ENCODE data around the gene SETDB1. TPM values are rescaled to one million over a fixed set of nuclear protein-coding genes. Genes with fewer than 3 reads are reported as not detected.

The SETDB1 gene
- total and polyA plus RNA-seq, 2 of the 13 experiments (the other 11 are each of a cell fraction or from before 2014, with no cell fraction given), result 33.1 to 34.6 TPM

DNA sequence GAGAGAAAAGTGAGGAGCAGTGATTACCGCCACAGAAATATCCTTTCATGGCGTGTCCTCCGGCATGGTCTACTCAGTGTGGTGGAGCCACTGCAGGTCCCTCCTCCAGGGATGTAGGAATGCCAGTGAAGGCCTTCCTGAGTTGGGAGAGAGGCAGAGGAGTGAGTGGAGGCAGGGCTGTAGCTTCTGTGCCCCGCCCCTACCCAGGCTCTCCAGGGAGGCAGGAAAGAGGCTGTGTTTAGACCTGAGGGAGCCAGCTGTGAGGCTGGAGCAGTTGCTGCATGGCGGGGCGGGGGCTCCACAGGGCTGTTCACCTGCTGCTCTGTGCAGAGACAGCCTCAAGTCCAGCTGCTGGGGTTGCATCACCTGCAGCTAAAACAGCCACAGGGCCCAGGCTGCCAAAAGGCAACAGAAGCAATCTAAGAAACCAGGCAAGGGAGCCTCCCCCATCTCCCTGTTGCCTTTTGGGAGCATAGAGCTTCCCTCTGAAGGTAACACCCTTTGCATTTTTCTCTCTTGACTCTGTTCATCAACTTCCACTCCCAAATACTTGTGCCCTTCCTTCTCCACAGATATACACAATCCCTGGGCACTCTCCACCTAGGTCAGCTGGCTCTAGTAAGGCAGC, 55.1 kb downstream of the SETDB1 start (continued):
- no peak for TF ChIP-seq ZNF280D (CRISPR knock-in tag; IDR thresholded peaks at IDR 0.05)
- peak in 1 of 2 experiments; percentile 4; a peak in 1 of 4 replicates for TF ChIP-seq EP300 (IDR thresholded peaks at IDR 0.05; ENCODE audit: low read depth in 2 of 2, low read length in 2 of 2)
- no peak; the same call in 1 of the 2 replicates for TF ChIP-seq EP300 (CRISPR knock-in tag; IDR thresholded peaks at IDR 0.05; ENCODE audit: borderline replicate concordance)
- TF ChIP-seq PRPF4 (IDR thresholded peaks at IDR 0.05; ENCODE audit: low read depth, low read length, poor library complexity, severe bottlenecking), result no peak
- no peak for TF ChIP-seq HOXA5 (CRISPR knock-in tag; IDR thresholded peaks at IDR 0.05)
- no peak for TF ChIP-seq ARNT (IDR thresholded peaks at IDR 0.05)
- TF ChIP-seq, protein P1, sequence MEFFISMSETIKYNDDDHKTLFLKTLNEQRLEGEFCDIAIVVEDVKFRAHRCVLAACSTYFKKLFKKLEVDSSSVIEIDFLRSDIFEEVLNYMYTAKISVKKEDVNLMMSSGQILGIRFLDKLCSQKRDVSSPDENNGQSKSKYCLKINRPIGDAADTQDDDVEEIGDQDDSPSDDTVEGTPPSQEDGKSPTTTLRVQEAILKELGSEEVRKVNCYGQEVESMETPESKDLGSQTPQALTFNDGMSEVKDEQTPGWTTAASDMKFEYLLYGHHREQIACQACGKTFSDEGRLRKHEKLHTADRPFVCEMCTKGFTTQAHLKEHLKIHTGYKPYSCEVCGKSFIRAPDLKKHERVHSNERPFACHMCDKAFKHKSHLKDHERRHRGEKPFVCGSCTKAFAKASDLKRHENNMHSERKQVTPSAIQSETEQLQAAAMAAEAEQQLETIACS (CRISPR knock-in tag; IDR thresholded peaks at IDR 0.05), result no peak
- TF ChIP-seq BRCA1 (CRISPR knock-in tag; IDR thresholded peaks at IDR 0.05), result no peak
- no peak for TF ChIP-seq ZSCAN31 (CRISPR knock-in tag; IDR thresholded peaks at IDR 0.05; ENCODE audit: low read depth)
- TF ChIP-seq HDAC6 (IDR thresholded peaks at IDR 0.05; ENCODE audit: low read depth, low read length), result no peak
- no peak for TF ChIP-seq SNAI1 (CRISPR knock-in tag; IDR thresholded peaks at IDR 0.05; ENCODE audit: borderline replicate concordance)
- TF ChIP-seq SIX1 (CRISPR knock-in tag; IDR thresholded peaks at IDR 0.05; ENCODE audit: borderline replicate concordance), result no peak
- TF ChIP-seq MYPOP (CRISPR knock-in tag; IDR thresholded peaks at IDR 0.05), result no peak
- TF ChIP-seq EED (CRISPR knock-in tag; IDR thresholded peaks at IDR 0.05), result no peak
- TF ChIP-seq ZNF879 (CRISPR knock-in tag; IDR thresholded peaks at IDR 0.05), result no peak
- no peak for TF ChIP-seq NFKBIZ (CRISPR knock-in tag; IDR thresholded peaks at IDR 0.05)
- TF ChIP-seq ZFP1 (CRISPR knock-in tag; IDR thresholded peaks at IDR 0.05), result no peak
- no peak for TF ChIP-seq USF2 (IDR thresholded peaks at IDR 0.05; ENCODE audit: low read depth, low read length)
- TF ChIP-seq USF2 (CRISPR knock-in tag; IDR thresholded peaks at IDR 0.05; ENCODE audit: borderline replicate concordance), result no peak
- no peak; the same call in 1 of the 2 replicates for TF ChIP-seq THAP11 (CRISPR knock-in tag; IDR thresholded peaks at IDR 0.05)
- TF ChIP-seq FLYWCH1 (CRISPR knock-in tag; IDR thresholded peaks at IDR 0.05), result no peak
- 0 out of 2 replicates have a peak, but pooled peaks have one; percentile 18 for TF ChIP-seq ZNF343 (CRISPR knock-in tag; IDR thresholded peaks at IDR 0.05)
- peak; percentile 84 for TF ChIP-seq CEBPG (CRISPR knock-in tag; IDR thresholded peaks at IDR 0.05)
